Neural progenitor cell (in vitro differentiated cells): Measurements from ENCODE around the gene CD28. TPM values are rescaled to one million over a fixed set of nuclear protein-coding genes. Genes with fewer than 3 reads are reported as not detected.

ENCODE experiments used
- DNase-seq: peaks from one replicate; pipeline ENCODE4 v3.0.0-alpha.2; 2016; ENCODE audit warnings: low spot score
- H2AFZ ChIP-seq: fragments of 200-600 bp; sonication (generic); replicated peaks from 2 replicates; pipeline ENCODE4 v1.6.1; 2016; ENCODE audit warnings: antibody characterized with exemption
- H3F3A ChIP-seq: fragments of 200-600 bp; sonication (generic); 2 replicates; pipeline ENCODE4 v1.6.1; 2016; ENCODE audit warnings: antibody characterized with exemption, low read depth
- H3K27ac ChIP-seq: fragments of 200-600 bp; sonication (generic); 2 replicates; pipeline ENCODE4 v1.5.1; 2016; ENCODE audit warnings: mild to moderate bottlenecking
- H3K27me3 ChIP-seq: fragments of 200-600 bp; sonication (generic); 2 replicates; pipeline ENCODE4 v1.6.1; 2016; ENCODE audit warnings: mild to moderate bottlenecking, moderate library complexity
- H3K36me3 ChIP-seq: fragments of 200-600 bp; sonication (generic); 2 replicates; pipeline ENCODE4 v1.5.1; 2016
- H3K4me1 ChIP-seq: fragments of 200-600 bp; sonication (generic); 2 replicates; pipeline ENCODE4 v1.6.1; 2016; ENCODE audit warnings: mixed run types
- H3K4me2 ChIP-seq: fragments of 200-600 bp; sonication (generic); 2 replicates; pipeline ENCODE4 v1.6.1; 2016
- H3K4me3 ChIP-seq: fragments of 200-600 bp; sonication (generic); 2 replicates; pipeline ENCODE4 v1.5.1; 2016
- H3K79me2 ChIP-seq: fragments of 200-600 bp; sonication (generic); 2 replicates; pipeline ENCODE4 v1.6.1; 2016; ENCODE audit warnings: low read depth
- H3K9ac ChIP-seq: fragments of 200-600 bp; sonication (generic); 2 replicates; pipeline ENCODE4 v1.6.1; 2016
- H3K9me3 ChIP-seq: fragments of 200-600 bp; sonication (generic); 2 replicates; pipeline ENCODE4 v1.5.1; 2016; ENCODE audit warnings: low read depth
- H4K20me1 ChIP-seq: fragments of 200-600 bp; sonication (generic); 2 replicates; pipeline ENCODE4 v1.6.1; 2016; ENCODE audit warnings: low read depth
- H3K27ac Mint-ChIP-seq: 3 replicates; pipeline ENCODE4 v1.8.0; 2021; ENCODE audit warnings: mixed read lengths
- H3K27me3 Mint-ChIP-seq: 2 replicates; pipeline ENCODE4 v1.8.0; 2022; ENCODE audit warnings: low read depth, mild to moderate bottlenecking, inconsistent platforms, moderate library complexity, mixed read lengths; ENCODE audit not compliant: insufficient read depth
- H3K36me3 Mint-ChIP-seq: 3 replicates; pipeline ENCODE4 v1.8.0; 2021; ENCODE audit warnings: mixed read lengths
- H3K4me1 Mint-ChIP-seq: 3 replicates; pipeline ENCODE4 v1.8.0; 2021; ENCODE audit warnings: mixed read lengths
- H3K4me3 Mint-ChIP-seq: 3 replicates; pipeline ENCODE4 v1.8.0; 2021; ENCODE audit warnings: mild to moderate bottlenecking, moderate library complexity, mixed read lengths
- H3K9me3 Mint-ChIP-seq: 3 replicates; pipeline ENCODE4 v1.8.0; 2020; ENCODE audit warnings: mixed read lengths
- CTCF ChIP-seq: fragments of 200-600 bp; sonication (generic); IDR thresholded peaks from 2 replicates; pipeline ENCODE4 v1.5.1; 2017; ENCODE audit warnings: antibody characterized with exemption, mild to moderate bottlenecking
- EZH2 ChIP-seq: fragments of 200-600 bp; sonication (generic); IDR thresholded peaks from 2 replicates; pipeline ENCODE4 v1.6.1; 2017; ENCODE audit warnings: antibody characterized with exemption, mild to moderate bottlenecking, moderate library complexity
- EZH2phosphoT487 ChIP-seq: fragments of 200-600 bp; sonication (generic); IDR thresholded peaks from 2 replicates; pipeline ENCODE4 v1.6.1; 2017; ENCODE audit warnings: antibody characterized with exemption
- total RNA-seq: library from RNA; depleted of rRNA; stranded (reverse); fragments of >200 nt; gene quantifications from 2 replicates; pipeline ENCODE4 v1.2.3, GENCODE V29; 2015; ENCODE audit warnings: low replicate concordance

CD28 gene
- total RNA-seq, 1 donor from 2014 or later, result not detected

GRCh38 chr2:203751685-203752271 is 45.3 kb downstream of the CD28 start:
- Histone ChIP-seq H3K36me3 (no peaks in the 10 kb centered on the region), H3K27me3 (no peaks in the 10 kb centered on the region), H3K27ac (no peak overlapping the region), H3K4me2 (no peak overlapping the region), H3K4me1 (no peaks in the 10 kb centered on the region), H2AFZ (no peak overlapping the region), H3K9ac (no peak overlapping the region), H3K9me3 (no peaks in the 10 kb centered on the region), H3K79me2 (no peaks in the 10 kb centered on the region), H3K4me3 (no peak overlapping the region), H3F3A (no peaks in the 10 kb centered on the region), H4K20me1 (no peaks in the 10 kb centered on the region)
- Mint-ChIP-seq H3K4me1 (no peaks in the 10 kb centered on the region), H3K36me3 (no peaks in the 10 kb centered on the region), H3K27ac (no peak overlapping the region), H3K9me3 (peaks cover 22% of the 10 kb centered on the region), H3K27me3 (peaks cover 5% of the 10 kb centered on the region), H3K4me3 (no peak overlapping the region)
- DNase-seq, result no peak
- TF ChIP-seq CTCF (no peak), EZH2phosphoT487 (no peak), EZH2 (no peak)

- no peak overlapping the region for H3K27ac Mint-ChIP-seq
- no peak overlapping the region for H3K9ac ChIP-seq
- TF ChIP-seq EZH2phosphoT487 (no peak), CTCF (no peak)
Observed at GRCh38 chr2:203756161-203756560, 49.7 kb downstream of the CD28 start.

GRCh38 chr2:203758841-203759689 is 52.6 kb downstream of the CD28 start:
- H3K9me3 Mint-ChIP-seq, result peaks cover 30% of the 10 kb centered on the region
- no peaks in the 10 kb centered on the region for H3K4me1 Mint-ChIP-seq
- H3K27me3 Mint-ChIP-seq, result peaks cover 2% of the 10 kb centered on the region
- no peak for TF ChIP-seq EZH2phosphoT487
- TF ChIP-seq CTCF, result no peak
- TF ChIP-seq EZH2, result no peak
- H4K20me1 ChIP-seq, result no peaks in the 10 kb centered on the region
- H3K36me3 ChIP-seq, result no peaks in the 10 kb centered on the region
- no peaks in the 10 kb centered on the region for H3K9me3 ChIP-seq
- no peak overlapping the region for H3K9ac ChIP-seq
- no peak for DNase-seq
- no peaks in the 10 kb centered on the region for H3F3A ChIP-seq
- peak overlapping the region; percentile 12 for H2AFZ ChIP-seq
- no peak overlapping the region for H3K4me3 ChIP-seq
- no peak overlapping the region for H3K27ac ChIP-seq
- no peaks in the 10 kb centered on the region for H3K79me2 ChIP-seq
- peaks cover 4% of the 10 kb centered on the region for H3K36me3 Mint-ChIP-seq
- H3K27me3 ChIP-seq, result no peaks in the 10 kb centered on the region
- H3K4me2 ChIP-seq, result no peak overlapping the region
- H3K4me3 Mint-ChIP-seq, result no peak overlapping the region
- H3K4me1 ChIP-seq, result no peaks in the 10 kb centered on the region
- H3K27ac Mint-ChIP-seq, result no peak overlapping the region

More at GRCh38 chr2:203756161-203756560, 49.7 kb downstream of the CD28 start:
- peaks cover 35% of the 10 kb centered on the region for H3K9me3 Mint-ChIP-seq
- H3K79me2 ChIP-seq, result no peaks in the 10 kb centered on the region
- H3K36me3 ChIP-seq, result no peaks in the 10 kb centered on the region
- H3F3A ChIP-seq, result no peaks in the 10 kb centered on the region
- H3K9me3 ChIP-seq, result no peaks in the 10 kb centered on the region
- H4K20me1 ChIP-seq, result no peaks in the 10 kb centered on the region
- peaks cover 4% of the 10 kb centered on the region for H3K36me3 Mint-ChIP-seq
- no peak overlapping the region for H3K4me2 ChIP-seq
- H3K4me1 ChIP-seq, result no peaks in the 10 kb centered on the region
- H3K4me1 Mint-ChIP-seq, result no peaks in the 10 kb centered on the region
- H3K27me3 Mint-ChIP-seq, result peaks cover 5% of the 10 kb centered on the region
- DNase-seq, result no peak
- H3K27me3 ChIP-seq, result no peaks in the 10 kb centered on the region
- no peak overlapping the region for H3K4me3 ChIP-seq
- H3K4me3 Mint-ChIP-seq, result no peak overlapping the region
- H3K27ac ChIP-seq, result no peak overlapping the region
- H2AFZ ChIP-seq, result no peak overlapping the region
